Coronary artery (tissue), 2 donors: ENCODE results near the gene FAM241B.

Experiments used
- DNase-seq: peaks from one replicate; pipeline ENCODE4 v3.0.0-alpha.2; 2017; ENCODE audit warnings: low spot score
- H3K27ac ChIP-seq, 2 donors: fragments of 200-600 bp; sonication (generic); one replicate each; pipeline ENCODE4 v1.5.1; 2016 to 2019
- H3K4me3 ChIP-seq: fragments of 200-600 bp; sonication (generic); 2 replicates; pipeline ENCODE4 v1.5.1; 2016; ENCODE audit warnings: mild to moderate bottlenecking, moderate library complexity
- TF ChIP-seq, protein P1 (sequence below): fragments of 200-600 bp; sonication (generic); IDR thresholded peaks from one replicate; pipeline ENCODE4 v1.5.1; 2019; ENCODE audit warnings: antibody characterized with exemption

The FAM241B gene

DNA sequence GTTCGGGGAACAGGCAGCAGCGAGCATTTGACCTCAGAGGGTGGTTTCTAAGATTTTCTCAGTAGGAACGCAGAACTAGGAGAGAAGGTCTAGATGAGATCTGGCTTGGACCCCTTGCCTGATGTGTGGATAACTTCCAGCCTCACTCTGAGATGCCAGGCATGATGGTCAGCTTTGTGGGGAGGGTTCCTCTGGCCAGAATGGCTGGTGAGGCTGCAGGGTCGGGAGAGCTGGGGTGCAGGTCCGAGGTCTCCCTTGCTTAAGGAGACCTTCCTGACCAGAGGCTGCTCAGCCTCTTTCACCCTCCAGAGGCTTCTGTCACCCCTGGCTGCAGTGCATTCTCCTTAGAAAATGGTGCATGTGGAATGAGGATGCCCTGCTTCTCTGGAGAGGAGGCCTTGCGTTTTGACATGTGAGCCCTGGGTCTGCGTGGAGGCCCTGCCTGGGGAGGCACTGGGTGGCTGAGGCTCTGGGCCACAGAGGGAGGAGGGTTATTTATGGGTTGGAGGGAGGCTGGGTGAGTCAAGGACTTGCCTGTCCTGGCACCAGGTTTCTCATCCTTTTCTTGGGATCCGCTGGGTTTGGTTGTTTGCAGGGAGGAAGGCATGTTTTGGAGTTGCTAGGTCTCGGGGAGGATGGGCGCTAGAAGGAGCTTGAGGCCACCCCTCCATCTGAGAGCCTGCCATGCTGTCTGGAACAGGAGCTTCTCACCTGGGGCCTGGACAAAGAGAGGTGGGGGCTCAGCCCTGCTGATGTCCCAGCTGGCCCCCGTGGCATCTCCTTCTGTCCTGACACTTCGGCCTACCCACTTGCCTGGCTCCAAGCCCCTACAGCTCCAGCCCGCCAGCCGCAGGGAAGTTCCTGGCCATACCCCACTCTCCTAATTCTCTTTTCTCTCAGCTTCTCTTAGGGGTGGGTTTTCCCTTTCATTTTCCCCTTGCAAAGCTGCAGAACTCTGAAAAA is 3.9 kb downstream of the FAM241B start:
- DNase-seq: peak; percentile 63
- TF ChIP-seq, protein P1, sequence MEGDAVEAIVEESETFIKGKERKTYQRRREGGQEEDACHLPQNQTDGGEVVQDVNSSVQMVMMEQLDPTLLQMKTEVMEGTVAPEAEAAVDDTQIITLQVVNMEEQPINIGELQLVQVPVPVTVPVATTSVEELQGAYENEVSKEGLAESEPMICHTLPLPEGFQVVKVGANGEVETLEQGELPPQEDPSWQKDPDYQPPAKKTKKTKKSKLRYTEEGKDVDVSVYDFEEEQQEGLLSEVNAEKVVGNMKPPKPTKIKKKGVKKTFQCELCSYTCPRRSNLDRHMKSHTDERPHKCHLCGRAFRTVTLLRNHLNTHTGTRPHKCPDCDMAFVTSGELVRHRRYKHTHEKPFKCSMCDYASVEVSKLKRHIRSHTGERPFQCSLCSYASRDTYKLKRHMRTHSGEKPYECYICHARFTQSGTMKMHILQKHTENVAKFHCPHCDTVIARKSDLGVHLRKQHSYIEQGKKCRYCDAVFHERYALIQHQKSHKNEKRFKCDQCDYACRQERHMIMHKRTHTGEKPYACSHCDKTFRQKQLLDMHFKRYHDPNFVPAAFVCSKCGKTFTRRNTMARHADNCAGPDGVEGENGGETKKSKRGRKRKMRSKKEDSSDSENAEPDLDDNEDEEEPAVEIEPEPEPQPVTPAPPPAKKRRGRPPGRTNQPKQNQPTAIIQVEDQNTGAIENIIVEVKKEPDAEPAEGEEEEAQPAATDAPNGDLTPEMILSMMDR: no peak
- no peak overlapping the region for H3K27ac ChIP-seq
- H3K4me3 ChIP-seq: no peak overlapping the region

DNA sequence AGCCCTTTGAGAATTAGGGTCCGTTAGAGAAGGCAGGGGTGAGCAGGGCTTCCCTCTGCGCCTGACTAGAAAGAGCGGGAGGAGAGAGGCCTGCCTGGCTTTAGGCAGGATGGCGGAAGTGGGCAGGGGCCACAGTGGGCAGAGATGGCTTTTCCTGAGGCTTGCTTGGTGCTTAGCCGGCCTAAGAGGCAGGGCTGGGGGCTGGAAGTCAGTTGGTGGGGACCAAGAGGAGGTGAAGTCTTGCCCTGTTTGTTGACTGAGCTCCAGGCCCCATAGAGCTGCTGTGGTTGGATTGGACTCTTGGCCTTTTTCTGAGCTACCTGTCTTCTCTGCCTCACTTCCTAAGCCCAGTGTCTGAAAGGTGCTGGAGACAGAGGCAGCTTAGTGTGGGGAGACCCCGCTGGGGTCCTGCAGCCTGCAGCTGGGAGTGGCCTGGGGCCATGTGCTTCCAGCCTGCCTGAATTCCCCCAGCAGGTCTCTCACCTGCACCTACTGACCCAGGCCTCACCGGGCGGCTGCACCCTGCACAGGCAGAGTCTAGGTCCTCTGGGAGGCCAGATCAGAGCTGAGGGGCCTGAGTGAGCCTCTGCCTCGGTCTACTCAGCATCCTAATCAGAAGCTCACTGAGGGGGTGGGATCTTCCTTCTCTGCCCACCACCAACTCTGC is 4.8 kb downstream of the FAM241B start:
- Histone ChIP-seq H3K4me3 (no peak overlapping the region), H3K27ac (no peak overlapping the region)
- DNase-seq: peak; percentile 65
- TF ChIP-seq, protein P1: no peak

DNA sequence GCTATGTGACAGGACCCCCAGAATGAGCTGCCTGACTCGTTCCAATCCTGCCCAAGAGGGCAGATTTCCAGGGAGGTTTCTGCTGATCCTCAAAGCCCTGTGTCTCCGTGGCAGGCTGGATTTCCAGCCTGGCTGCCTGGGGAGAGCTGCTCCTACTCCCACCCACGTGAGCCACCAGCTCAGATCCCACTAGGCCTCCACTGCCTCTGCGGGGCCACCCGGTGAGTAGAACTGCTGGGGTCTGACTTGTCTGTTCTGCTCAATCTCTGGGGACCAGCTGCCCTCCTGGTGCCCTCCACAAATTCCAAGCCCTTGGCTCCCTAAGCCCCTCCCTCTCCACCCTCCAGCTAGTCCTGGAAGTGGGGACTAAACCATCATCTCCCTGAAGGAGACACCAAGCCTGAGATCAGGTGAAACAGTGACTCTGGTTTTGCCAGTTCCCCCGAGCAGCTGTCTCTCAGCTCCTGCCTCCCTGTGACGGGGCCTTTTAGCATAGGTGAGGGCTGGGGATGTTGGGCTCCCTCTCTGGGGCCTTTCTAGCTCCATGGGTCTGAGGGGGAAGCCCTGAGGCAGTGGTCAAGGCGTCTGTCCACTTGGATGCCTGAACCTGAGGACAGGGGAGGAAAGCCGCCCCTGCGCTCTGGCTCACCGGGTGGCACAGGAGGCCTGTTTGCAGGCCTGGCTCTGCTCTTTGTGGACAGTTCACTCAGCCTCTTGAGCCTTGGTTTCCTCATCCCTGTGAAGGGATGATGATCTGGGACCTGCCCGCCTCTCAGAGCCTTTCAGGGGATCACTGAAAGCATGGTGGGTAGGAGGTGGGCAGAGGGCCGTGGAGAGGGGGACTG is 5.6 kb downstream of the FAM241B start:
- H3K4me3 ChIP-seq: no peak overlapping the region
- DNase-seq: peak; percentile 59
- TF ChIP-seq, protein P1: no peak
- H3K27ac ChIP-seq: no peak overlapping the region

DNA sequence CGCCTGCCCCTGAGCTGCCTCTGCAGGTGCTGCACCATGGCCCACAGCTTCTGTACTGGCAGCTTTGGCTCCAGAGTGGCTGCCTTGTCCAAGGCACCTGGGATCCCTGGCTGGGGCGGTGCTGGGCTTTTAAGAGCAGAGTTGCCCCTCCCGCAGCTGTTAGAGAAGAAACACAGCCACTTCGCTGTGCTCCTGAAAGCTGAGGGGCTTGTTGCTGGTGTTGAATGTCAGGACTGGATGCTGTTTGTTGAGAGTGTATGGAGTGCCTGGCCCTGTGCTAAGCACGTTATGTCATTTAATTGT is 6.2 kb downstream of the FAM241B start:
- no peak for DNase-seq
- Histone ChIP-seq H3K27ac (no peak overlapping the region), H3K4me3 (no peak overlapping the region)
- TF ChIP-seq, protein P1: no peak

DNA sequence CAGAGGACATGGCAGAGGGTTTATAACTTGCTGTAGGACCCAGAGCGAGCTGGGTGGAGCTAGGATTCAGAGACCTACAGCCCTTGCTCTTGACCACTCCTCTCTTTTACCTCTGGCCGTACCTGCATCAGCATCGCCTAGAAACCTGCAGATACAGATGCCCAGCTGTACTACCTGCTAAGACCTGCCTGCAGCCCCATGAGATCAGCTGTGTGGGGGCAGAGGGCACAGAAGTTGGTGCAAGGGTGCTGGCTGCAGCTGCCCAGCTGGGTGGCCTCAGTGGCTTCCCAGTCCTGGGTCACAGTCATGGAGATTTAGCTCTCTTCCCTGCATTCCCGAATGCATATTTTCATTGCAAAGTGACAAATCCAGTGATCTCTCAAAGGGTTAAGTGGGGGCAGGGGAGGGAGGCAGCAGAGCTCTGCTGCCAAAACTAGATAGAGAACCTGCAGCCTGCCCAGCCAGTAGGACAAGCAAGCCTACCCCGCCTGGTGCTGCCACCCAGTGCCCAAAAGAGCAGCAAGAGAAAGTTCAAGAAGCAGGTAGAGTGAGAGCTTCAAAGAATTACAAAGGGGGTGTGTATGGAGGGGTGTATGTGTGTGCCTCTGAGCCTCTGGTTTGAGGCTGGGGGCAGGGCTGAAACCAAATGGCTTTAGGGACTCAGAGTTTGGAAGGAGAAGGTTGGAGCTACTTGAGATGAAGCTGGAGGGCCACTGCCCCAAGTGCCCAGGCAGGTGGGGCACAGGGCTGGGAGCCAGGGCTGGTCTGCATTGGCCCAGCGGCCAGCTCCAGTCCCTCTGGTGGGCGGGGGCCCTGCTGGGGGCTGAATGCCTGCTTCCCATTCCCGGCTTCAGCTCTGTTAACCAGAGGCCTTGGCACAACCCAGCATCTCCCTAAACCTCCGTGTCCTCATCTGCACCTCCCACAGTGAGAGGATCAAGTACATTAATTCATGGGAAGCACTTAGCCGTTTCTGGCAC is 6.9 kb downstream of the FAM241B start:
- no peak overlapping the region for H3K27ac ChIP-seq
- peak; percentile 64 for DNase-seq
- TF ChIP-seq, protein P1: no peak
- H3K4me3 ChIP-seq: no peak overlapping the region

DNA sequence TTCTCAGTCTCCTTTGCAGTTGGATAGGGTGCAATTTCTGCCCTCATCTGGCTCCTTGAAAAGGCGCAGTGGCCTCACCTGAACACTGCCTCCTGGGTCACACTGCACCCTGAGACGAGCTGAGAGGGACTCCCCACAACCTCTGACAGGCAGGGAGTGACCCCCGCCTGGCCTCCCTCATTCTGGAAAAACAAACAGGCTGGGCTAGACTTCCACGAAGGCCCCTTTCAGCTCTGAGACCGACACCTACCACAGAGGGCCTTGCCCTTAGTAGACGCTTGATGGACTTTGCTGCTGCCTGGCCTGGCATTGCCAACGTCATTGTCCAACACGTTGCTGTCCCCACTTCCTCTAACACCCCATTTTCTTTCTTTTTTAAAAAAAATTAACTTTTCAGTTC is 8.6 kb downstream of the FAM241B start:
- DNase-seq: peak; percentile 24
- Histone ChIP-seq H3K27ac (no peak overlapping the region), H3K4me3 (no peak overlapping the region)
- TF ChIP-seq, protein P1: no peak
